Epidermal melanocyte (primary cell): ENCODE results near the gene RFTN1.
A peak's percentile ranks its signal among the peaks of the same experiment; 100 is the strongest.
"Not testable (repeated sequence)": the region's sequence is repeated elsewhere in the genome, so short reads cannot be mapped to it uniquely, and the experiment has no call there.

ENCODE experiments used
- DNase-seq: peaks from one replicate; pipeline ENCODE4 v3.0.0; 2011; ENCODE audit warnings: low spot score; ENCODE audit not compliant: insufficient read length

The RFTN1 gene

GRCh38 chr3:16507578-16508242, 5.8 kb downstream of the RFTN1 start:
- no peak for DNase-seq

GRCh38 chr3:16506884-16507577, 6.5 kb downstream of the RFTN1 start:
- no peak for DNase-seq

- no peak for DNase-seq
Observed at GRCh38 chr3:16506451-16506850, 7.0 kb downstream of the RFTN1 start.

GRCh38 chr3:16504692-16505091, 8.8 kb downstream of the RFTN1 start:
- no peak for DNase-seq

GRCh38 chr3:16504242-16504641, 9.3 kb downstream of the RFTN1 start:
- no peak for DNase-seq

GRCh38 chr3:16503191-16503776, 10.2 kb downstream of the RFTN1 start:
- DNase-seq = no peak

GRCh38 chr3:16502347-16502908, 11.1 kb downstream of the RFTN1 start:
- DNase-seq = no peak

GRCh38 chr3:16501376-16501775, 12.1 kb downstream of the RFTN1 start:
- no peak for DNase-seq

GRCh38 chr3:16500911-16501310, 12.6 kb downstream of the RFTN1 start:
- no peak for DNase-seq

GRCh38 chr3:16500093-16500492, 13.4 kb downstream of the RFTN1 start:
- DNase-seq = no peak

GRCh38 chr3:16499351-16499750, 14.1 kb downstream of the RFTN1 start:
- DNase-seq = no peak

- no peak for DNase-seq
Observed at GRCh38 chr3:16498130-16498890, 15.2 kb downstream of the RFTN1 start.

GRCh38 chr3:16496408-16497222, 16.9 kb downstream of the RFTN1 start:
- DNase-seq = no peak

GRCh38 chr3:16496008-16496407, 17.5 kb downstream of the RFTN1 start:
- DNase-seq = no peak

GRCh38 chr3:16494814-16495431, 18.6 kb downstream of the RFTN1 start:
- peak; percentile 29 for DNase-seq

GRCh38 chr3:16494094-16494493, 19.4 kb downstream of the RFTN1 start:
- DNase-seq = no peak

- no peak for DNase-seq
Observed at GRCh38 chr3:16490062-16490619, 23.4 kb downstream of the RFTN1 start.

- not testable (repeated sequence) for DNase-seq
Observed at GRCh38 chr3:16489326-16490061, 24.0 kb downstream of the RFTN1 start.

- no peak for DNase-seq
Observed at GRCh38 chr3:16488637-16489036, 24.9 kb downstream of the RFTN1 start.
